Thymus (tissue), 11 donors: ENCODE data around the gene FMC1. TPM values are rescaled to one million over a fixed set of nuclear protein-coding genes. Genes with fewer than 3 reads are reported as not detected.

ENCODE experiments used
- DNase-seq, 9 donors: peaks; one replicate each; pipeline ENCODE4 v3.0.0-alpha.2; 2013; ENCODE audit warnings: low spot score in 9 of 9, low read depth in 6 of 9, missing footprints in 1 of 9
- H3K27ac ChIP-seq, 2 donors: one replicate each; pipeline ENCODE4 v1.5.1; 2013; ENCODE audit warnings: control low read depth in 1 of 2, low read depth in 1 of 2, low read length in 1 of 2, mild to moderate bottlenecking in 1 of 2, moderate library complexity in 1 of 2
- H3K27me3 ChIP-seq, 2 donors: one replicate each; pipeline ENCODE4 v1.5.1; 2013; ENCODE audit warnings: low read length in 1 of 2; ENCODE audit not compliant: control insufficient read depth in 2 of 2, insufficient read depth in 1 of 2
- H3K36me3 ChIP-seq, 2 donors: one replicate each; pipeline ENCODE4 v1.5.1; 2013; ENCODE audit warnings: low read length in 1 of 2, mild to moderate bottlenecking in 1 of 2, moderate library complexity in 1 of 2; ENCODE audit not compliant: control insufficient read depth in 2 of 2, insufficient read depth in 2 of 2
- H3K4me1 ChIP-seq, 2 donors: one replicate each; pipeline ENCODE4 v1.5.1; 2013; ENCODE audit warnings: low read length in 2 of 2; ENCODE audit not compliant: control insufficient read depth in 2 of 2, insufficient read depth in 2 of 2
- H3K4me3 ChIP-seq, 2 donors: one replicate each; pipeline ENCODE4 v1.5.1; 2013; ENCODE audit warnings: low read length in 2 of 2, control low read depth in 1 of 2, mild to moderate bottlenecking in 1 of 2
- H3K9me3 ChIP-seq, 2 donors: one replicate each; pipeline ENCODE4 v1.5.1; 2013; ENCODE audit warnings: low read length in 1 of 2, mild to moderate bottlenecking in 1 of 2; ENCODE audit not compliant: control insufficient read depth in 2 of 2, insufficient read depth in 1 of 2
- WGBS: extraction: QIAGEN DNeasy Blood & Tissue Kit; methylation state at CpG from one replicate; pipeline ENCODE4 v1.1.7; 2013; 5-methylcytosine and 5-hydroxymethylcytosine counted together
- polyA plus RNA-seq: library from polyadenylated mRNA; stranded (reverse); fragments of 200-250 nt; gene quantifications from one replicate; pipeline ENCODE4 v1.2.3, GENCODE V29; 2013
- total RNA-seq: library from RNA; stranded (reverse); fragments of 120-200 nt; gene quantifications from one replicate; pipeline ENCODE4 v1.2.4, GENCODE V29; 2013
- donor health status: healthy.

FMC1 gene
- total and polyA plus RNA-seq, 2 donors = 17.4 to 24.6 TPM

GRCh38 chr7:139334399-139335150 is 6.6 kb upstream of the FMC1 start:
- Histone ChIP-seq H3K4me1 (no peaks in the 10 kb centered on the region), H3K27ac (no peak overlapping the region), H3K4me3 (no peak overlapping the region), H3K9me3 (no peaks in the 10 kb centered on the region), H3K36me3 (no peaks in the 10 kb centered on the region), H3K27me3 (no peaks in the 10 kb centered on the region)
- 97% methylated on average over 4 of the region's 4 CpGs for WGBS
- no peak for DNase-seq

- no peak for DNase-seq
These were observed 2.1 kb upstream of the FMC1 start for GRCh38 chr7:139339025-139339424.

DNA sequence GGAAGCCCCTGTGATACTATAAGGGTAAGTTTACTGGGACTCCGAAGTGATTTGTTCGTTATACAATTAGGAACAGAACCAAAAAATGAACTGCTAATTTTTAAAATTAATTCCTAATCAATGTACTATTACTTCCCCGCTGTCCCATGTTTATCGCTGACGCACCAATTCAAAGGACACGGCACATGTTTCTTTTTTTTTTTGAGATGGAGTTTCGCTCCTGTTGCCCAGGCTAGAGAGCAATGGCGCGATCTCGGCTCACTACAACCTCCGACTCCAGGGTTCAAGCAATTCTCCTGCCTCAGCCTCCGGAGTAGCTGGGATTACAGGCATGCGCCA is 1.5 kb upstream of the FMC1 start:
- no peaks in the 10 kb centered on the region for H3K36me3 ChIP-seq
- peak overlapping the region; percentile 99 to 100 for H3K27ac ChIP-seq
- H3K27me3 ChIP-seq = no peaks in the 10 kb centered on the region
- H3K4me1 ChIP-seq = peaks cover 5 to 8% of the 10 kb centered on the region in 2 donors
- WGBS = 76% methylated on average over 13 of the region's 13 CpGs
- peak overlapping the region; percentile 92 to 94 for H3K4me3 ChIP-seq
- peaks cover 0 to 6% of the 10 kb centered on the region in 2 donors for H3K9me3 ChIP-seq
- no peak for DNase-seq

More at GRCh38 chr7:139339025-139339424, 2.1 kb upstream of the FMC1 start:
- 96% methylated on average over 2 of the region's 2 CpGs for whole genome bisulfite sequencing
- no peak overlapping the region for H3K4me3 ChIP-seq
- H3K9me3 ChIP-seq = peaks cover 0 to 6% of the 10 kb centered on the region in 2 donors
- peaks cover 5 to 8% of the 10 kb centered on the region in 2 donors for H3K4me1 ChIP-seq
- no peaks in the 10 kb centered on the region for H3K27me3 ChIP-seq
- no peaks in the 10 kb centered on the region for H3K36me3 ChIP-seq
- H3K27ac ChIP-seq = no peak overlapping the region

DNA sequence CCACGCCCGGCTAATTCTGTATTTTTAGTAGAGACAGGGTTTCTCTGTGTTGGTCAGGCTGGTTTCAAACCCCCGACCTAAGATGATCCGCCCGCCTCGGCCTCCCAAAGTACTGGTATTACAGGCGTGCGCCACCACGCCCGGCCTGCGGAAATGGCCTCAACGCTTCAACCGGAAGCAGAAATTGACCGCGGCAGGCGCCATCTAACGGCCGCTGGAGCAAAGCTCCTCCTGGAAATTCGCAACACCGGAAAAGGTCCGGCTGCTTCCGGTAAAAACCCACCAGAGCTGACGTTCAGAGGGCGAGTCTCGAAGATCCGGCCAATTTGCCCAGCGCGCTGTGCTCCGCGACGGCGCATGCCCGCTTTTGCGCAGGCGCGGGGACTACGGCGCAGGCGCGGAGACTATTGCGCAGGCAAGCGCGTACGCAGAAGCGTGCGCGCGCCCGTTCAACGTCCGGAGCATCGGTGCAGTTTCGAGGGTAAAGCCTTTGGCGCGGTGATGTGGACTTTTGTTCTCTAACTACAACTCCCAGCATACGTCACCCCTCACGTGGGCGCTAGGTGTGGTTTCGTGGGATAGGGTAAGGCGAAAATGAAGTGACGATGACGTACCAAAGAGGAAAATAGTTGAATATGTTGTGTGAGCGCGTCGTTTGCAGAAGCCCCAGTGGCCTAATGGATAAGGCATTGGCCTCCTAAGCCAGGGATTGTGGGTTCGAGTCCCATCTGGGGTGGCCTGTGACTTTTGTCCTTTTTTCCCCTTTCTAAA is 915 bp upstream of the FMC1 start:
- H3K27ac ChIP-seq = peak overlapping the region; percentile 99 to 100
- WGBS = 3% methylated on average over 66 of the region's 66 CpGs
- no peaks in the 10 kb centered on the region for H3K36me3 ChIP-seq
- peak; percentile 99 to 100 (median 100) for DNase-seq
- H3K9me3 ChIP-seq = peaks cover 0 to 6% of the 10 kb centered on the region in 2 donors
- no peaks in the 10 kb centered on the region for H3K27me3 ChIP-seq
- peak overlapping the region; percentile 92 to 94 for H3K4me3 ChIP-seq
- H3K4me1 ChIP-seq = peaks cover 5 to 8% of the 10 kb centered on the region in 2 donors

DNA sequence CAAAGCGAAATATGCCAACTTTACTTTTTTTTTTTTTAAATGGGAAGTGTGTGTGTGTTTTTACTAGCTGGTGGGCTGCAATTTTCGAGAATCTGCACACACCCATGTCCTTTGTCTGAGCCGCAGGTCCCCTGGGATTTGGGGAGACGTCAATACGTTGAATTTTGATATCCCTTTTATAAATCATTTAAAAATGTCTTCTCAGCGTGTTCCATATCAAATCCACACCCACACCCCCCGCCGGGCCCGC is 404 bp upstream of the FMC1 start:
- Histone ChIP-seq H3K27me3 (no peaks in the 10 kb centered on the region), H3K4me3 (peak overlapping the region; percentile 92 to 94), H3K9me3 (peaks cover 0 to 6% of the 10 kb centered on the region in 2 donors), H3K27ac (peak overlapping the region; percentile 99 to 100), H3K4me1 (peaks cover 5 to 8% of the 10 kb centered on the region in 2 donors), H3K36me3 (no peaks in the 10 kb centered on the region)
- under 1% methylated on average over 9 of the region's 9 CpGs for WGBS
- DNase-seq = no peak

GRCh38 chr7:139341776-139342226 is 664 bp downstream of the FMC1 start:
- H3K36me3 ChIP-seq = no peaks in the 10 kb centered on the region
- no peak for DNase-seq
- 0% methylated on average over 9 of the region's 9 CpGs for WGBS

DNA sequence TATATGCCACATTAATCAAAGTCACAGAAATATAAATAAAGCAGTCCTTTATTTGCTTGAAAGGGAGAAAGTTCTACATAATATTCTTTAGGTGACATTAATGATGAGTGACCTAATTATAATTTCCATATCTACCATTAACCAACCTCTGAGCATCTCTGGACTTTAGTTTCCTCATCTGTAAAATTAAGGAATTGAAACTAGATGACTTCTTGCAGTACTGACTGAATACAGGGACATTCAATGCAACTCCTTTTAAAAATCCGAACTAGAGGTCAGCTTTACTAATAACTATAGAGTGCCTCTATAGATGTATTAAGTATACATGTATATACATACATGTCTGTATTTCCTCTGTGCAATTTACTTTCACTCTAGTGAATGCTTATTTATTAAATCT is 3.9 kb downstream of the FMC1 start:
- Histone ChIP-seq H3K36me3 (peaks cover 0 to 2% of the 10 kb centered on the region in 2 donors), H3K27me3 (no peaks in the 10 kb centered on the region), H3K9me3 (peaks cover 0 to 4% of the 10 kb centered on the region in 2 donors), H3K27ac (no peak overlapping the region), H3K4me1 (peaks cover 5 to 8% of the 10 kb centered on the region in 2 donors), H3K4me3 (no peak overlapping the region)
- WGBS = 98% methylated on average over 1 of the region's 1 CpG
- DNase-seq = no peak

More at GRCh38 chr7:139341776-139342226, 664 bp downstream of the FMC1 start:
- Histone ChIP-seq H3K27ac (peak overlapping the region; percentile 99 to 100), H3K4me1 (peaks cover 5 to 8% of the 10 kb centered on the region in 2 donors), H3K9me3 (peaks cover 0 to 6% of the 10 kb centered on the region in 2 donors), H3K27me3 (no peaks in the 10 kb centered on the region), H3K4me3 (peak overlapping the region; percentile 92 to 94)

GRCh38 chr7:139351027-139351426 is 9.9 kb downstream of the FMC1 start:
- Histone ChIP-seq H3K4me1 (no peaks in the 10 kb centered on the region), H3K36me3 (peaks cover 0 to 4% of the 10 kb centered on the region in 2 donors), H3K4me3 (no peak overlapping the region), H3K27ac (no peak overlapping the region), H3K27me3 (no peaks in the 10 kb centered on the region), H3K9me3 (no peaks in the 10 kb centered on the region)
- WGBS = 98% methylated on average over 2 of the region's 2 CpGs
- DNase-seq = no peak

- WGBS = 98% methylated on average over 2 of the region's 2 CpGs
- Histone ChIP-seq H3K27ac (no peak overlapping the region), H3K27me3 (no peaks in the 10 kb centered on the region), H3K9me3 (no peaks in the 10 kb centered on the region), H3K36me3 (peaks cover 0 to 3% of the 10 kb centered on the region in 2 donors), H3K4me3 (no peak overlapping the region), H3K4me1 (peaks cover 0 to 3% of the 10 kb centered on the region in 2 donors)
- no peak for DNase-seq
These were observed 13.6 kb downstream of the FMC1 start for GRCh38 chr7:139354729-139355128.
